Ishikawa (cell line): Measurements from ENCODE around the gene LUM.

Source experiments
- CEBPB ChIP-seq: IDR thresholded peaks from 2 replicates; pipeline ENCODE4 v1.6.1; 2012
- CREB1 ChIP-seq: IDR thresholded peaks from 2 replicates; pipeline ENCODE4 v1.6.1; 2012; ENCODE audit warnings: low read depth
- EP300 ChIP-seq: IDR thresholded peaks from 2 replicates; pipeline ENCODE4 v1.6.1; 2012; ENCODE audit warnings: borderline replicate concordance
- FOXM1 ChIP-seq: IDR thresholded peaks from 2 replicates; pipeline ENCODE4 v1.6.1; 2012; ENCODE audit warnings: low read depth, borderline replicate concordance
- NFIC ChIP-seq: IDR thresholded peaks from 2 replicates; pipeline ENCODE4 v1.6.1; 2012
- RAD21 ChIP-seq: IDR thresholded peaks from 2 replicates; pipeline ENCODE4 v1.6.1; 2012; ENCODE audit warnings: low read depth
- REST ChIP-seq: IDR thresholded peaks from 2 replicates; pipeline ENCODE4 v1.6.1; 2012; ENCODE audit warnings: low read depth, mild to moderate bottlenecking
- TAF1 ChIP-seq: IDR thresholded peaks from 2 replicates; pipeline ENCODE4 v1.6.1; 2012; ENCODE audit warnings: low read depth, mild to moderate bottlenecking
- TEAD4 ChIP-seq: IDR thresholded peaks from 2 replicates; pipeline ENCODE4 v1.6.1; 2012
- YY1 ChIP-seq: IDR thresholded peaks from 2 replicates; pipeline ENCODE4 v1.6.1; 2012; ENCODE audit warnings: low read depth
- ZBTB7A ChIP-seq: IDR thresholded peaks from 2 replicates; pipeline ENCODE4 v1.6.1; 2012; ENCODE audit warnings: low read depth

GRCh38 chr12:91119089-91119488 is 7.8 kb upstream of the LUM start:
- no peak for TF ChIP-seq EP300
- TF ChIP-seq RAD21 = no peak
- no peak for TF ChIP-seq TEAD4
- no peak for TF ChIP-seq REST
- TF ChIP-seq ZBTB7A = no peak
- TF ChIP-seq CEBPB = no peak
- no peak for TF ChIP-seq CREB1
- TF ChIP-seq TAF1 = no peak
- no peak for TF ChIP-seq NFIC
- TF ChIP-seq FOXM1 = no peak
- no peak for TF ChIP-seq YY1
